Epithelial cell of esophagus (primary cell): Measurements from ENCODE around the gene GGCT.

Experiments used
- DNase-seq: peaks from one replicate; pipeline ENCODE4 v3.0.0; 2010; ENCODE audit warnings: low read depth
- H3K4me3 ChIP-seq: 2 replicates; pipeline ENCODE4 v1.5.1; 2011; ENCODE audit warnings: mild to moderate bottlenecking, low read length, control low read depth
- CTCF ChIP-seq: IDR thresholded peaks from 2 replicates; pipeline ENCODE4 v1.5.1; 2011; ENCODE audit warnings: low read depth, mild to moderate bottlenecking, low read length, control low read depth, inconsistent platforms; ENCODE audit not compliant: insufficient read depth; ENCODE audit errors: missing control alignments

Gene GGCT

DNA sequence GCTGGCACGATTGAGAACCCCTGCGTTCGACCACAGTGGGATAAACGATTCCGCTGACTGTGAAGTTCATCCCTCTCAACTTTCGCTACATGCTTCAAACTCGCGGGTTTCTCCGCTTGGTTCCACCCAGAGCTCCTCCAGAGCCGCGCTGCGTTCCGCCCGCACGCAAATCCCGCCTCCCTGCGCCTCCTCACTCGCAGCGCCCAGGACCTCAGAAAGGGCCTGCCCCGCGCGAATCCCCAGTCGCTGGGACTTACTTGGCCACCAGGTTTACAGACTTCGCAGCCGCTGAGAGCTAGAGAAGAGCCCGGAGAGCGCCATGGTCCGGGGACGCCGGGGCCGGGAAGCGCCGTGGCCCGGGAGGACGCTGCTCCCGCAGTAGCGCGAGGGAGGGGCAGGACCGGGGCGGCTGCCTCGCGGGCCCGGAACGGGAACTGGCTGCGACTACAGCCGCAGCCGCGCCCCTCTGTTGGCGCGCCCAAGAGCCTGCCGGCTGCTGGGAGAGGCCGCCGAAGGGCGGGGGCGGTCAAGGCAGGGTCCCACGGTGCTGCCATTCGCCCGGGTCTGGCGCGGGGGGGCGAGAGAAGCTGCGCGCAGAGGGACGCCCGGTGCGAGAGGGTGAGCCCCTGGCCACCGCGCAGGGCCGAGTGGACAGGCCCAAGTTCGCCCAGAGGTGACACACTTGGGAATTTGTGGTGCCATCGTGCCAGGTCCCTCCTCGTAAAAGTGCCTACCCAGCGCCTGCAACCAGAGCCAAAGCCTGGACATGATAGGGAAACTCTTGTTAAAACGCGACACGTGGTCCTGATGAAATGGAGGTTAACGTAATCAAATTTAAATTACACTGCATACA, 26.1 kb downstream of the GGCT start, which contains the start of gene NOD1:
NOD1 (minus strand) TSS at position 436 of the 853 bp plus-strand sequence. CDS start 21,863 bp downstream, outside the sequence.
- H3K4me3 ChIP-seq: peak within 1 kb of the TSS; percentile 75
- no peak for TF ChIP-seq CTCF
- DNase-seq: peak; percentile 82

- DNase-seq: no peak
- no peak for TF ChIP-seq CTCF
- H3K4me3 ChIP-seq: no peak overlapping the region
Measured at GRCh38 chr7:30476459-30477145, 28.0 kb downstream of the GGCT start.

GRCh38 chr7:30475580-30475979, 29.0 kb downstream of the GGCT start:
- no peak for TF ChIP-seq CTCF
- no peak for DNase-seq
- H3K4me3 ChIP-seq: no peak overlapping the region

DNA sequence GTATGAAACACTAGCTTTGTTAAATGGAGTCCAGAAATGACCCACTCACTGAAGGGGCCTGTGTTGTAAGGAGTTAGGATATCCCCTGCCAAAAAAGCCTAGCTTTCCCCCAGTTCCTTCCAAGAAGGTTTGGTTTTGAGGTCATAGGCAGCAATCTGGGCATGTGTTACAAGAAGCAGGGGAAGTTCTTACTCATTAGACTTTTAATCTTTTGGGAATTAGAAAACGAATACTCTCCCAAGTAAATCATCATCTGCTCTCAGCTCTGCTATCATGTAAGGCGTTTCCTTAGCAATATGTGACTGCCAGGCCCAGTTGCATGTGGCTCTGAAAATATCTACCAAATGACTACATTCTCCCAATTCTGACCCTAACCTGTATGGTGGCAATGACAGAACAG, 29.7 kb downstream of the GGCT start:
- H3K4me3 ChIP-seq: no peak overlapping the region
- DNase-seq: no peak
- TF ChIP-seq CTCF: no peak

DNA sequence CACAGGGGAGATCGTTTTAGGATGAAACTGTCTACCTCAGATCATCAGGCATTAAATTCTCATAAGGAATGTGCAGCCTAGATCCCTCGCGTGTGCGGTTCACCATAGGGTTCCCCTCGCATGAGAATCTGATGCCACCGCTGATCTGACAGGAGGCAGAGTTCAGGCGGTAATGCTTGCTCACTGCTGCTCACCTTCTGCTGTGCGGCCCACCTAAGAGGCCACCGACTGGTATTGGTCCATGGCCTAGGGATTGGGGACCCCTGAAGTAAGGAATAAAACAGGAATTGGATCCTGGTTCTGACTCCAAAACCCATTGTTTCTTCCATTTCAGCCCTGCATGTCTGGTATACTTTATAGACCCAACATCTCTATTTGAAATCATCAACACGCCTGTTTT, 30.1 kb downstream of the GGCT start:
- H3K4me3 ChIP-seq: no peak overlapping the region
- no peak for DNase-seq
- no peak for TF ChIP-seq CTCF

DNA sequence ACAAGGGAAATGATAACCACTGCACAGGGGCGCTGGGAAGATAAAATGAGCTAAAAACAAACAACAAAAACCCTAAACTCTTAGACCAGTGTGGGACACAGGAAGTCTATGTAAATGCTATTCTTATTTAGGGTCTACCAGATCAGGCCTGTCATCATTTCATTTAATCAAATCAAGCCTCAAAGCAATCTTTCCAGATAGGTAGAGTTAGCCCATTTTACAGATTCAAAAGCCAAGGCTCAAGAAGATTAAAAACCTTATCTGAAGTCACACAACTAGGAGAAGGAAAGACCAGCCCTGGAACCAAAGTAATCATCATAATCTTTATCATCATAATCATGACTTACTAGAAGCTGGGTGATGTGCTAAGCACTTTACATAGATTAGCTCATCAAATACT, 30.7 kb downstream of the GGCT start:
- TF ChIP-seq CTCF: no peak
- no peak for DNase-seq

More for the DNA sequence above, 30.7 kb downstream of the GGCT start:
- H3K4me3 ChIP-seq: no peak overlapping the region
